HepG2 (cell line): ENCODE results near the gene STK11. TPM values are rescaled to one million over a fixed set of nuclear protein-coding genes. Genes with fewer than 3 reads are reported as not detected.

ENCODE experiments used
- ATAC-seq: fragments of 200-7000 bp; cut with Tn5 transposase; 3 replicates; pipeline ENCODE4 v1.9.1; 2020; ENCODE audit warnings: mild to moderate bottlenecking, moderate library complexity
- BruUV-seq: library from RNA; stranded (reverse); fragments of 400-500 nt; replicated peaks from 2 replicates; lab custom pipeline; 2021; lab: Mats Ljungman, UMichigan
- CTCF ChIA-PET: fragments of 300-600 bp; formaldehyde crosslinking; extraction: SDS; loops from one replicate; lab custom pipeline; 2021; ENCODE audit warnings: low total read pairs, inconsistent platforms, low intra/inter-chr PET ratio; lab: Yijun Ruan, JAX
- POLR2A ChIA-PET: fragments of 350-600 bp; sonication (Branson Sonifier 250); formaldehyde crosslinking; loops from one replicate; lab custom pipeline; 2020; ENCODE audit warnings: antibody characterized with exemption, inconsistent platforms; lab: Yijun Ruan, JAX
- DNase-seq: peaks from one replicate; pipeline ENCODE4 v3.0.0-alpha.2; 2015; ENCODE audit warnings: low spot score
- FAIRE-seq: peaks from 3 replicates; lab custom pipeline; 2011; peaks lifted over from hg19 to GRCh38; lab: Jason Lieb, UNC
- H2AFZ ChIP-seq: one replicate; pipeline ENCODE4 v1.6.1; 2011; ENCODE audit warnings: low read length, inconsistent platforms
- H3K27ac ChIP-seq: fragments of 300-600 bp; 3 replicates; pipeline ENCODE4 v1.8.0; 2011; ENCODE audit warnings: mixed run types, mild to moderate bottlenecking, mixed read lengths, low read length, inconsistent platforms; ENCODE audit not compliant: insufficient read depth; ENCODE audit errors: extremely low read length
- H3K27me3 ChIP-seq, 2 experiments: fragments of 200-600 bp in 1 of 2; 2 replicates in 1 of 2; 3 replicates in 1 of 2; pipeline versions ENCODE4 v1.6.0 to v1.8.0; 2011; ENCODE audit warnings: low read length in 2 of 2, mild to moderate bottlenecking in 2 of 2, moderate library complexity in 2 of 2, inconsistent platforms in 1 of 2; ENCODE audit not compliant: insufficient read depth in 2 of 2, control insufficient read depth in 1 of 2
- H3K36me3 ChIP-seq, 2 experiments: fragments of 200-600 bp in 1 of 2; replicated peaks in 1 of 2; 2 replicates in 1 of 2; 3 replicates in 1 of 2; pipeline versions ENCODE4 v1.5.1 to v1.8.0; 2011; ENCODE audit warnings: low read length in 2 of 2, inconsistent platforms in 1 of 2; ENCODE audit not compliant: insufficient read depth in 2 of 2, control insufficient read depth in 1 of 2
- H3K4me1 ChIP-seq: 2 replicates; pipeline ENCODE4 v1.5.1; 2012; ENCODE audit warnings: low read length, inconsistent platforms; ENCODE audit not compliant: insufficient read depth
- H3K4me2 ChIP-seq: 2 replicates; pipeline ENCODE4 v1.6.0; 2011; ENCODE audit warnings: low read depth, low read length, inconsistent platforms
- H3K4me3 ChIP-seq, 3 experiments: fragments of 200-600 bp in 1 of 3; sonication (generic), shearing (Covaris generic) in 1 of 3; replicated peaks in 1 of 3; 2 replicates each; pipeline ENCODE4 v1.5.1; 2011 to 2016; ENCODE audit warnings: low read length in 3 of 3, inconsistent platforms in 2 of 3, low read depth in 2 of 3, mild to moderate bottlenecking in 2 of 3, control low read depth in 1 of 3, mixed read lengths in 1 of 3; ENCODE audit not compliant: insufficient read depth in 1 of 3
- H3K79me2 ChIP-seq: one replicate; pipeline ENCODE4 v1.6.1; 2011; ENCODE audit warnings: low read length, inconsistent platforms; ENCODE audit not compliant: insufficient read depth
- H3K9ac ChIP-seq: 2 replicates; pipeline ENCODE4 v1.6.0; 2011; ENCODE audit warnings: mild to moderate bottlenecking, low read depth, low read length, inconsistent platforms; ENCODE audit not compliant: insufficient read depth
- H3K9me3 ChIP-seq: 2 replicates; pipeline ENCODE4 v1.5.1; 2012; ENCODE audit warnings: mild to moderate bottlenecking, low read length
- H4K20me1 ChIP-seq: 2 replicates; pipeline ENCODE4 v1.6.0; 2011; ENCODE audit warnings: inconsistent platforms, mild to moderate bottlenecking, low read length, moderate library complexity; ENCODE audit not compliant: insufficient read depth
- AGO2 ChIP-seq: fragments of 200-400 bp; formaldehyde crosslinking; optimal IDR thresholded peaks from 2 replicates; pipeline ENCODE3; 2017; ENCODE audit warnings: mild to moderate bottlenecking, low read depth, low read length, moderate library complexity
- DPF2 ChIP-seq: sonication (generic); formaldehyde crosslinking; IDR thresholded peaks from 2 replicates; pipeline ENCODE4 v1.4.0; 2020; ENCODE audit warnings: mild to moderate bottlenecking, low read depth, missing genetic modification reagents, borderline replicate concordance
- ERF ChIP-seq: IDR thresholded peaks from 2 replicates; pipeline ENCODE4 v1.6.1; 2018; ENCODE audit warnings: missing biosample characterization, missing genetic modification reagents
- FOXM1 ChIP-seq: sonication (generic); formaldehyde crosslinking; IDR thresholded peaks from 2 replicates; pipeline ENCODE4 v1.5.0; 2020; ENCODE audit warnings: missing genetic modification reagents
- RBFOX2 ChIP-seq: fragments of 200-400 bp; formaldehyde crosslinking; IDR thresholded peaks from 2 replicates; pipeline ENCODE4 v1.6.1; 2017; ENCODE audit warnings: low read depth, mild to moderate bottlenecking, low read length
- RBM22 ChIP-seq: fragments of 200-400 bp; formaldehyde crosslinking; optimal IDR thresholded peaks from 2 replicates; pipeline ENCODE3; 2017; ENCODE audit warnings: mild to moderate bottlenecking, low read length, moderate library complexity
- SALL1 ChIP-seq: sonication (generic); formaldehyde crosslinking; IDR thresholded peaks from 2 replicates; pipeline ENCODE4 v1.8.0; 2022; ENCODE audit warnings: mild to moderate bottlenecking, missing genetic modification reagents
- ZNF280D ChIP-seq: sonication (generic); formaldehyde crosslinking; IDR thresholded peaks from 2 replicates; pipeline ENCODE4 v1.5.1; 2020; ENCODE audit warnings: mild to moderate bottlenecking, missing genetic modification reagents
- WGBS: methylation state at CpG from one replicate; pipeline ENCODE4 v1.1.6; 2017; ENCODE audit warnings: low lambda C conversion rate; 5-methylcytosine and 5-hydroxymethylcytosine counted together
- in situ Hi-C: cut with HindIII; loops from 2 replicates; pipeline ENCODE4 v1.10.0; 2017; ENCODE audit warnings: low pct_unique_long_range_greater_than_20kb; ENCODE audit not compliant: extremely low pct_ligation_motif_present
- intact Hi-C: fragments of 100-400 bp; cut with micrococcal nuclease; formaldehyde crosslinking; loops from one replicate; pipeline ENCODE4 v1.10.0; 2022; ENCODE audit not compliant: unreplicated experiment
- polyA plus RNA-seq, 8 experiments: library from polyadenylated mRNA; depleted of rRNA in 3 of 8; stranded (reverse) in 7 of 8; unstranded in 1 of 8; fragments of >200 nt; fragmentation: Illumina TruSeq in 4 of 8; extraction: Trizol in 4 of 8; gene quantifications; 2 replicates each; pipeline versions ENCODE4 v1.2.1 to v1.2.3, GENCODE V29; 2011 to 2016; ENCODE audit warnings: low read depth in 4 of 8, missing spikeins in 1 of 8, mixed read lengths in 1 of 8; ENCODE audit not compliant: insufficient read depth in 1 of 8
- total RNA-seq, 5 experiments: library from RNA; depleted of rRNA; stranded (reverse); fragments of >200 nt; fragmentation: Illumina TruSeq; extraction: Trizol; gene quantifications; 2 replicates each; pipeline ENCODE4 v1.2.3, GENCODE V29; 2016; ENCODE audit warnings: low read depth in 1 of 5
- TF ChIP-seq, protein P1 (sequence below): sonication (generic); formaldehyde crosslinking; IDR thresholded peaks from 2 replicates; pipeline ENCODE4 v1.5.0; 2020; ENCODE audit warnings: mild to moderate bottlenecking, missing genetic modification reagents
- TF ChIP-seq, protein P2 (sequence below): sonication (generic); formaldehyde crosslinking; IDR thresholded peaks from 2 replicates; pipeline ENCODE4 v1.5.0; 2020; ENCODE audit warnings: missing genetic modification reagents
- TF ChIP-seq, protein P3 (sequence below): sonication (generic); formaldehyde crosslinking; IDR thresholded peaks from 2 replicates; pipeline ENCODE4 v1.8.0; 2022; ENCODE audit warnings: mild to moderate bottlenecking, missing genetic modification reagents, moderate library complexity

STK11 gene
- total and polyA plus RNA-seq, 2 of the 13 experiments (the other 11 are each of a cell fraction or from before 2014, with no cell fraction given), result 27.5 to 43.6 TPM

DNA sequence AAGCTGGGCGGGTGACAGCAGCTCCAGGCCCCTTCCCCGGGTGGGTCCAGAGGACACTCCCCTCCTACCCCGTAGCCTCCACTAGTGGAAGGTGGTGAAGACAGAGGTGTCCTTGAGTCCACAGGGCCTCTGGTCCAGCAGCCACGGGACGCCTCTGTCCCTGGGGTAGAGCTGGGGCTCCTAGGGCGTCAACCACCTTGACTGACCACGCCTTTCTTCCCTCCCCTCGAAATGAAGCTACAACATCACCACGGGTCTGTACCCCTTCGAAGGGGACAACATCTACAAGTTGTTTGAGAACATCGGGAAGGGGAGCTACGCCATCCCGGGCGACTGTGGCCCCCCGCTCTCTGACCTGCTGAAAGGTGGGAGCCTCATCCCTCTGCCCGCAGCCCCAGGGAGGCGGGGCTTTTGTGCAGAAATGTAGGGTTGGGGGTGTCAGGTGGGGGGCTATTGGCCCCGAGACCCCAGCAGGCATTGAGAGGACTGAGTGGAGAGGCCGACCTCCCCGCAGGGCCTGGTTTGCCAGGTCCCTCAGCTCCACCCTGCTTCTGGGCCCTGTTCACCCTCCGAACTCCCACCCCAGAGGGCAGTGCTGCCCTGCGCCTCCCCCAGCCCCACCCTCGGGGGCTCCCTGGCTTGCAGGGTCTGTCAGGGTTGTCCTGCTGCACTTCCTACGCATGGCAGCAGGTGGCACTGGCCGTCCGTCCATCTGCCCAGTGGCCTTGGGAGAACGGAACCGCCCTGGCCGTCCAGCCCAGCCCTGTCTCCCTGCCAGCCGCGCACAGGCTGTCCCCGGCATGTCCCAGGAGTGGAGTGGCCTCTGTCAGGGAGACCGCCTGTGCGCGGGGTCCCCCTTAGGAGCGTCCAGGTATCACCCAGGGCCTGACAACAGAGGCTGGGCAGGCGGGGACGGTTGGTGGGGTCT is 15.7 kb downstream of the STK11 start (continued):
- TF ChIP-seq, protein P1, sequence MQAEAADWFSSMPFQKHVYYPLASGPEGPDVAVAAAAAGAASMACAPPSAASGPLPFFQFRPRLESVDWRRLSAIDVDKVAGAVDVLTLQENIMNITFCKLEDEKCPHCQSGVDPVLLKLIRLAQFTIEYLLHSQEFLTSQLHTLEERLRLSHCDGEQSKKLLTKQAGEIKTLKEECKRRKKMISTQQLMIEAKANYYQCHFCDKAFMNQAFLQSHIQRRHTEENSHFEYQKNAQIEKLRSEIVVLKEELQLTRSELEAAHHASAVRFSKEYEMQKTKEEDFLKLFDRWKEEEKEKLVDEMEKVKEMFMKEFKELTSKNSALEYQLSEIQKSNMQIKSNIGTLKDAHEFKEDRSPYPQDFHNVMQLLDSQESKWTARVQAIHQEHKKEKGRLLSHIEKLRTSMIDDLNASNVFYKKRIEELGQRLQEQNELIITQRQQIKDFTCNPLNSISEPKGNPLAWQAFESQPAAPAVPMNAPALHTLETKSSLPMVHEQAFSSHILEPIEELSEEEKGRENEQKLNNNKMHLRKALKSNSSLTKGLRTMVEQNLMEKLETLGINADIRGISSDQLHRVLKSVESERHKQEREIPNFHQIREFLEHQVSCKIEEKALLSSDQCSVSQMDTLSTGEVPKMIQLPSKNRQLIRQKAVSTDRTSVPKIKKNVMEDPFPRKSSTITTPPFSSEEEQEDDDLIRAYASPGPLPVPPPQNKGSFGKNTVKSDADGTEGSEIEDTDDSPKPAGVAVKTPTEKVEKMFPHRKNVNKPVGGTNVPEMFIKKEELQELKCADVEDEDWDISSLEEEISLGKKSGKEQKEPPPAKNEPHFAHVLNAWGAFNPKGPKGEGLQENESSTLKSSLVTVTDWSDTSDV (CRISPR knock-in tag), result no peak
- no peak for TF ChIP-seq DPF2 (CRISPR knock-in tag)
- peak; percentile 61 for TF ChIP-seq RBM22
- no peak for TF ChIP-seq SALL1 (CRISPR knock-in tag)
- no peak for TF ChIP-seq FOXM1 (CRISPR knock-in tag)
- TF ChIP-seq, protein P2, sequence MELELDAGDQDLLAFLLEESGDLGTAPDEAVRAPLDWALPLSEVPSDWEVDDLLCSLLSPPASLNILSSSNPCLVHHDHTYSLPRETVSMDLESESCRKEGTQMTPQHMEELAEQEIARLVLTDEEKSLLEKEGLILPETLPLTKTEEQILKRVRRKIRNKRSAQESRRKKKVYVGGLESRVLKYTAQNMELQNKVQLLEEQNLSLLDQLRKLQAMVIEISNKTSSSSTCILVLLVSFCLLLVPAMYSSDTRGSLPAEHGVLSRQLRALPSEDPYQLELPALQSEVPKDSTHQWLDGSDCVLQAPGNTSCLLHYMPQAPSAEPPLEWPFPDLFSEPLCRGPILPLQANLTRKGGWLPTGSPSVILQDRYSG, result no peak

GRCh38 chr19:1221904-1222255 is 16.3 kb downstream of the STK11 start:
- Histone ChIP-seq H4K20me1 (peaks cover 17% of the 10 kb centered on the region), H3K36me3 (peaks cover 19 to 31% of the 10 kb centered on the region in 2 experiments; a peak in 4 of 5 replicates), H3K4me1 (peaks cover 22% of the 10 kb centered on the region), H3K27ac (no peak overlapping the region), H3K4me2 (no peak overlapping the region), H3K79me2 (peaks cover 19% of the 10 kb centered on the region), H3K27me3 (no peaks in the 10 kb centered on the region), H3K4me3 (no peak overlapping the region), H3K9ac (no peak overlapping the region), H3K9me3 (no peaks in the 10 kb centered on the region), H2AFZ (no peak overlapping the region)
- no peak for FAIRE-seq
- no peak for DNase-seq
- TF ChIP-seq RBFOX2 (peak; percentile 51; the same call in 1 of the 2 replicates), ZNF280D (CRISPR knock-in tag) (no peak), ERF (CRISPR knock-in tag) (no peak), AGO2 (peak; percentile 41)
- TF ChIP-seq, protein P3, sequence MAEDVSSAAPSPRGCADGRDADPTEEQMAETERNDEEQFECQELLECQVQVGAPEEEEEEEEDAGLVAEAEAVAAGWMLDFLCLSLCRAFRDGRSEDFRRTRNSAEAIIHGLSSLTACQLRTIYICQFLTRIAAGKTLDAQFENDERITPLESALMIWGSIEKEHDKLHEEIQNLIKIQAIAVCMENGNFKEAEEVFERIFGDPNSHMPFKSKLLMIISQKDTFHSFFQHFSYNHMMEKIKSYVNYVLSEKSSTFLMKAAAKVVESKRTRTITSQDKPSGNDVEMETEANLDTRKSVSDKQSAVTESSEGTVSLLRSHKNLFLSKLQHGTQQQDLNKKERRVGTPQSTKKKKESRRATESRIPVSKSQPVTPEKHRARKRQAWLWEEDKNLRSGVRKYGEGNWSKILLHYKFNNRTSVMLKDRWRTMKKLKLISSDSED (CRISPR knock-in tag), result no peak
- ChIA-PET POLR2A (interaction anchor here (2.5 kb wide), 1 partner anchor 47 kb away, joined by 8 read pairs; the partner anchor contains the start of gene CIRBP), CTCF (interaction anchor here (1.4 kb wide), 1 partner anchor 19 kb away, joined by 17 read pairs; the partner anchor contains the start of gene ATP5F1D)
- no TSS peak for BruUV-seq
- no peak for ATAC-seq
- intact Hi-C loops (no loop called here), in situ Hi-C loops (no loop called here)
- WGBS, result no CpG with 5 or more reads among the region's 22 CpGs
